Upper lobe of left lung (tissue), 4 donors: ENCODE data around the gene FAM227A.

Source experiments
- EP300 ChIP-seq, 4 donors: sonication (generic); formaldehyde crosslinking; IDR thresholded peaks; one replicate each; pipeline ENCODE4 v1.5.1; 2017; ENCODE audit warnings: antibody characterized with exemption in 4 of 4, control low read depth in 2 of 4
- POLR2A ChIP-seq, 4 donors: fragments of 450-650 bp; IDR thresholded peaks; one replicate each; pipeline ENCODE4 v1.5.1; 2016 to 2017; ENCODE audit warnings: antibody characterized with exemption in 4 of 4, mild to moderate bottlenecking in 2 of 4
- TF ChIP-seq, protein P1 (sequence below), 6 experiments: fragments of 450-650 bp in 4 of 6; fragments of 200-600 bp in 2 of 6; sonication (generic) in 2 of 6; IDR thresholded peaks; one replicate each; pipeline ENCODE4 v1.5.1; 2016 to 2019; ENCODE audit warnings: antibody characterized with exemption in 6 of 6

DNA sequence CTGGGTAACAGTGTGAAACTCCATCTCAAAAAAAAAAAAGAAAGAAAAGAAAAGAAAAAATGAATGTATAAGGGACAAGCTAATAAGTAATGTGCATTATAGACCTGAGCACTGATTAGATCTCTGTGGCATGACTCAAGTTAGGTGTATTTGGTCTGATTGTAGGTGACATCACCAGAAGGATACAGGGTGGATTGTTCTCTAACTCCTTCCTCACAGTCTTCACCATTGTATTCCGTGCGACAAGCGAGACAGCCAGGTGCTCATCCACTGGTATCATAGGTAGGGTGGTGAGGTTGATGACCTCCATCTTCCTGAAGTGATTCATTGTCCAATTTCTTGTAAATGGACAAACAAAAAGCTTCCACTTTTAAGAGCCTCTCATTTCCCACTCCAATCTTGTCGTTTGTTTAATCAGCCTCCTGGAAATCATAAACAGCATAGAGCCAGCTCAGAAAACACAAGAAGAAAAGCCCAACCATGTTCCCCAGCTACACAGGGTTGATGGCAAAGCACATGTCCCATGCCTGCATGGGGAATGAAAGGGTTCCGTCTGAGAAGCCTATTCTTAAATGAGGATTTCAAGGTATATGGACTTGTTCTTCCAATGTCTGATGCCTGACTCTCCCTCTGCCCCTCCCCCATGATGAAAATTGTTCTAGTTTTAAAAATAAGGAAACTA lies 6.2 kb downstream of the FAM227A start:
- TF ChIP-seq, protein P1, sequence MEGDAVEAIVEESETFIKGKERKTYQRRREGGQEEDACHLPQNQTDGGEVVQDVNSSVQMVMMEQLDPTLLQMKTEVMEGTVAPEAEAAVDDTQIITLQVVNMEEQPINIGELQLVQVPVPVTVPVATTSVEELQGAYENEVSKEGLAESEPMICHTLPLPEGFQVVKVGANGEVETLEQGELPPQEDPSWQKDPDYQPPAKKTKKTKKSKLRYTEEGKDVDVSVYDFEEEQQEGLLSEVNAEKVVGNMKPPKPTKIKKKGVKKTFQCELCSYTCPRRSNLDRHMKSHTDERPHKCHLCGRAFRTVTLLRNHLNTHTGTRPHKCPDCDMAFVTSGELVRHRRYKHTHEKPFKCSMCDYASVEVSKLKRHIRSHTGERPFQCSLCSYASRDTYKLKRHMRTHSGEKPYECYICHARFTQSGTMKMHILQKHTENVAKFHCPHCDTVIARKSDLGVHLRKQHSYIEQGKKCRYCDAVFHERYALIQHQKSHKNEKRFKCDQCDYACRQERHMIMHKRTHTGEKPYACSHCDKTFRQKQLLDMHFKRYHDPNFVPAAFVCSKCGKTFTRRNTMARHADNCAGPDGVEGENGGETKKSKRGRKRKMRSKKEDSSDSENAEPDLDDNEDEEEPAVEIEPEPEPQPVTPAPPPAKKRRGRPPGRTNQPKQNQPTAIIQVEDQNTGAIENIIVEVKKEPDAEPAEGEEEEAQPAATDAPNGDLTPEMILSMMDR (IDR thresholded peaks at IDR 0.05), result no peak
- TF ChIP-seq POLR2A (IDR thresholded peaks at IDR 0.05), result no peak
- TF ChIP-seq EP300 (IDR thresholded peaks at IDR 0.05), result no peak
